PC-3 (cell line): ENCODE results near the gene KRTAP9-8.

Experiments used
- EZH2 ChIP-seq: fragments of 300-600 bp; sonication (generic); IDR thresholded peaks from one replicate; pipeline ENCODE4 v1.6.1; 2017; ENCODE audit warnings: antibody characterized with exemption, mild to moderate bottlenecking, low read length; ENCODE audit not compliant: unreplicated experiment
- TF ChIP-seq, protein P1 (sequence below): fragments of 300-600 bp; sonication (generic); conservative IDR thresholded peaks from 2 replicates; pipeline ENCODE4 v1.5.1; 2017; ENCODE audit warnings: antibody characterized with exemption, low read depth, mild to moderate bottlenecking, low read length

GRCh38 chr17:41215681-41216080 is 22.1 kb upstream of the KRTAP9-8 start:
- TF ChIP-seq, protein P1, sequence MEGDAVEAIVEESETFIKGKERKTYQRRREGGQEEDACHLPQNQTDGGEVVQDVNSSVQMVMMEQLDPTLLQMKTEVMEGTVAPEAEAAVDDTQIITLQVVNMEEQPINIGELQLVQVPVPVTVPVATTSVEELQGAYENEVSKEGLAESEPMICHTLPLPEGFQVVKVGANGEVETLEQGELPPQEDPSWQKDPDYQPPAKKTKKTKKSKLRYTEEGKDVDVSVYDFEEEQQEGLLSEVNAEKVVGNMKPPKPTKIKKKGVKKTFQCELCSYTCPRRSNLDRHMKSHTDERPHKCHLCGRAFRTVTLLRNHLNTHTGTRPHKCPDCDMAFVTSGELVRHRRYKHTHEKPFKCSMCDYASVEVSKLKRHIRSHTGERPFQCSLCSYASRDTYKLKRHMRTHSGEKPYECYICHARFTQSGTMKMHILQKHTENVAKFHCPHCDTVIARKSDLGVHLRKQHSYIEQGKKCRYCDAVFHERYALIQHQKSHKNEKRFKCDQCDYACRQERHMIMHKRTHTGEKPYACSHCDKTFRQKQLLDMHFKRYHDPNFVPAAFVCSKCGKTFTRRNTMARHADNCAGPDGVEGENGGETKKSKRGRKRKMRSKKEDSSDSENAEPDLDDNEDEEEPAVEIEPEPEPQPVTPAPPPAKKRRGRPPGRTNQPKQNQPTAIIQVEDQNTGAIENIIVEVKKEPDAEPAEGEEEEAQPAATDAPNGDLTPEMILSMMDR, result no peak
- TF ChIP-seq EZH2, result no peak
